Adrenal gland (tissue), 12 donors: ENCODE measurements around the gene IGFBP1. TPM values are rescaled to one million over a fixed set of nuclear protein-coding genes. Genes with fewer than 3 reads are reported as not detected.

Experiments used
- DNase-seq, 7 donors: peaks; one replicate each; pipeline ENCODE4 v3.0.0-alpha.2; 2019 to 2020
- H3K27ac ChIP-seq, 5 donors: fragments of 200-600 bp; sonication (generic) in 4 of 5; 1 replicate in 3 of 5; 2 replicates in 2 of 5; pipeline versions ENCODE4 v1.5.1 to v1.8.0; 2016 to 2020; ENCODE audit warnings: mild to moderate bottlenecking in 1 of 5
- H3K27me3 ChIP-seq: fragments of 200-600 bp; 2 replicates; pipeline ENCODE4 v1.8.0; 2021
- H3K36me3 ChIP-seq, 2 donors: fragments of 200-600 bp; replicated peaks in 1 of 2; 1 replicate in 1 of 2; 2 replicates in 1 of 2; pipeline versions ENCODE4 v1.5.1 to v1.8.0; 2018 to 2022
- H3K4me1 ChIP-seq, 2 donors: fragments of 200-600 bp; replicated peaks in 1 of 2; 1 replicate in 1 of 2; 2 replicates in 1 of 2; pipeline versions ENCODE4 v1.5.1 to v1.8.0; 2018 to 2021
- H3K4me3 ChIP-seq, 4 donors: fragments of 200-600 bp; sonication (generic) in 3 of 4; one replicate each; pipeline ENCODE4 v1.5.1; 2016 to 2018
- H3K9me3 ChIP-seq, 3 donors: fragments of 200-600 bp; sonication (generic) in 1 of 3; replicated peaks in 1 of 3; 1 replicate in 2 of 3; 2 replicates in 1 of 3; pipeline versions ENCODE4 v1.5.1 to v1.8.0; 2016 to 2021
- CTCF ChIP-seq, 6 experiments: fragments of 450-650 bp in 4 of 6; fragments of 200-600 bp in 2 of 6; sonication (generic) in 1 of 6; IDR thresholded peaks; 1 replicate in 5 of 6; 2 replicates in 1 of 6; pipeline versions ENCODE4 v1.5.1 to v1.8.0; 2016 to 2021; ENCODE audit warnings: antibody characterized with exemption in 6 of 6, mild to moderate bottlenecking in 2 of 6, moderate library complexity in 1 of 6
- POLR2A ChIP-seq, 2 donors: fragments of 450-650 bp; IDR thresholded peaks; one replicate each; pipeline ENCODE4 v1.6.1; 2017; ENCODE audit warnings: antibody characterized with exemption in 2 of 2, mild to moderate bottlenecking in 2 of 2, moderate library complexity in 1 of 2
- WGBS, 4 donors: extraction: QIAGEN DNeasy Blood & Tissue Kit in 2 of 4; methylation state at CpG; one replicate each; pipeline versions ENCODE4 v1.1.5 to v1.1.7; 2013 to 2017; 5-methylcytosine and 5-hydroxymethylcytosine counted together
- intact Hi-C, 2 donors: fragments of 100-400 bp; cut with DNase I; formaldehyde crosslinking; loops; one replicate each; pipeline versions ENCODE4 v1.14.1 to v1.15.0; 2022 to 2023
- polyA plus RNA-seq, 3 donors: library from polyadenylated mRNA; stranded (reverse); fragments of 200-250 nt in 2 of 3; fragments of 350-450 nt in 1 of 3; fragmentation: Illumina TruSeq in 1 of 3; extraction: RNeasy Lipid Tissue Mini Kit (QIAGEN cat#74804) in 1 of 3; gene quantifications; one replicate each; pipeline ENCODE4 v1.2.3, GENCODE V29; 2013 to 2014
- total RNA-seq, 9 donors: library from RNA; depleted of rRNA in 4 of 9; stranded (reverse); fragments of >200 nt in 4 of 9; fragments of 120-200 nt in 1 of 9; fragmentation: NEBNext Ultra II Directional in 1 of 9; extraction: Animal tissue kit (Norgen Biotek cat#: 25700) in 1 of 9; gene quantifications; one replicate each; pipeline versions ENCODE4 v1.1.0 to v1.2.4, GENCODE V29; 2013 to 2023
- donor health status: healthy with polysubstance abuse.
- donor health status: Bipolar disorder and iron deficiency.
- donor health status: DM: yes; HTN: yes; CAD: no.
- donor health status: DM: no; HTN: no; CAD: no.
- donor health status: DM: no; HTN: no; CAD: no.
- donor health status: DM: yes; HTN: yes; CAD: no.

IGFBP1 gene
- total and polyA plus RNA-seq, 12 donors = 0.15 to 1.2 (median 0.27) TPM; not detected in 6

DNA sequence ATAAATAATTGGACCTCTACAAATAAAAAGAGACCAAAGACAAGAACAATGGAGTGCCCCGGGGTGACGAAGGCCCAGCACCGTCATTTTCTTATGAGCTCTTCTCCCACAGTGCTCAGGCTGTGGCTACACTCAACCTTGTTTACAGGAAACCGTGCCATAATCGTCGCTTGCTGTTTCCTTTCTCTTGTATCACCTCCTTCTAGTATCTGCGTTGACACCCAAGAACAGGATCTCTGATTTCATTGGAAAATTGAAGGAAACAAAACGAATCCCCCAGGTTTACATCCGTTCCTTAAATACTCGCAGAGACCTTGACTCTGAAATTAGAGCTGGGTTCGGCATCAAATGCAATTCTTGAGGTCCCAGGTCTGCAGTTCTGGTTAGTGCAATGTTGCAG, 34.5 kb downstream of the IGFBP1 start:
- H3K9me3 ChIP-seq = no peaks in the 10 kb centered on the region
- TF ChIP-seq CTCF (IDR thresholded peaks at IDR 0.05) = no peak
- TF ChIP-seq POLR2A (IDR thresholded peaks at IDR 0.05) = no peak
- H3K4me3 ChIP-seq = peak overlapping the region in 1 of 4 donors; percentile 25
- H3K27ac ChIP-seq = no peak overlapping the region
- intact Hi-C loops = loop anchor here (5.0 to 10.0 kb wide), 2 partner anchors 429 to 1172 kb away; no protein-coding TSS in a partner anchor
- WGBS, 4 donors = 9 to 13% (median 11%) methylated on average over 11 of the region's 11 CpGs
- H3K4me1 ChIP-seq = peaks cover 0 to 4% of the 10 kb centered on the region in 2 donors
- H3K36me3 ChIP-seq = no peaks in the 10 kb centered on the region
- DNase-seq = no peak
- peaks cover 47% of the 10 kb centered on the region for H3K27me3 ChIP-seq

DNA sequence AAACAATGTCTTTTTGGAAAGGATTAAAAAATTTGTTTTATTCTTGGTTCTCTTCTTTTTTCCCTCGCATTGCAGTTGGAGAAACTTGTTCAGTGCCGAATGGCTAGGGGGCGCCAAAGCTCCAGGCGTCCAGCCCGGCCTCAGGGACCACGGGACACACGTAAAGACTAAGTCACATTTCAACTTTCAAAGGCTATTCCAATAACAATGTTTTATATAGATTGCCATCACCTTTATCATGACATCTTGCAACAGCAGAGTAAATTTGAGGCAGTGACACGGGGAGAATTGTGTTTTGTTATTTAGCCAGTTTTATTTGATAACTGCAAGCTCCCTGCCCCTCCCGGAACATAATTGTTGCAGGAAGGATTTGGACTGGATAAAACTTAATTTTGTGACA, 35.0 kb downstream of the IGFBP1 start:
- H3K36me3 ChIP-seq = no peaks in the 10 kb centered on the region
- 8 to 12% (median 9%) methylated on average over 9 of the region's 9 CpGs for WGBS, 4 donors
- peaks cover 0 to 4% of the 10 kb centered on the region in 2 donors for H3K4me1 ChIP-seq
- DNase-seq = peak; percentile 66 to 85 (median 70)
- peaks cover 43% of the 10 kb centered on the region for H3K27me3 ChIP-seq
- TF ChIP-seq CTCF (IDR thresholded peaks at IDR 0.05) = peak; percentile 74 to 92 (median 76)
- no peak for TF ChIP-seq POLR2A (IDR thresholded peaks at IDR 0.05)
- H3K9me3 ChIP-seq = no peaks in the 10 kb centered on the region
- intact Hi-C loops = loop anchor here (5.0 to 10.0 kb wide), 2 partner anchors 429 to 1172 kb away; no protein-coding TSS in a partner anchor
- peak overlapping the region in 1 of 4 donors; percentile 25 for H3K4me3 ChIP-seq
- no peak overlapping the region for H3K27ac ChIP-seq

GRCh38 chr7:45923818-45924217, 35.5 kb downstream of the IGFBP1 start:
- Histone ChIP-seq H3K4me1 (peaks cover 0 to 4% of the 10 kb centered on the region in 2 donors), H3K27me3 (peaks cover 39% of the 10 kb centered on the region), H3K9me3 (no peaks in the 10 kb centered on the region), H3K4me3 (no peak overlapping the region), H3K27ac (no peak overlapping the region), H3K36me3 (no peaks in the 10 kb centered on the region)
- WGBS, 4 donors = 66 to 72% (median 68%) methylated on average over 6 of the region's 6 CpGs
- DNase-seq = no peak
- intact Hi-C loops = loop anchor here (5.0 to 10.0 kb wide), 2 partner anchors 428 to 1171 kb away; no protein-coding TSS in a partner anchor
- TF ChIP-seq POLR2A (IDR thresholded peaks at IDR 0.05) (no peak), CTCF (IDR thresholded peaks at IDR 0.05) (no peak)

- TF ChIP-seq POLR2A (IDR thresholded peaks at IDR 0.05) (no peak), CTCF (IDR thresholded peaks at IDR 0.05) (no peak)
- H3K4me3 ChIP-seq = no peak overlapping the region
- no peak overlapping the region for H3K27ac ChIP-seq
- H3K4me1 ChIP-seq = peaks cover 0 to 4% of the 10 kb centered on the region in 2 donors
- WGBS, 4 donors = 61 to 70% (median 65%) methylated on average over 5 of the region's 5 CpGs
- H3K9me3 ChIP-seq = no peaks in the 10 kb centered on the region
- DNase-seq = peak in 2 of 7 donors; percentile 16 to 24
- no peaks in the 10 kb centered on the region for H3K36me3 ChIP-seq
- peaks cover 35% of the 10 kb centered on the region for H3K27me3 ChIP-seq
- intact Hi-C loops = loop anchor here (5.0 to 10.0 kb wide), 2 partner anchors 428 to 1171 kb away; no protein-coding TSS in a partner anchor
Observed at GRCh38 chr7:45924283-45924682, 36.0 kb downstream of the IGFBP1 start.
